ENCODE measurements around the gene HS1BP3.

Gene HS1BP3

DNA sequence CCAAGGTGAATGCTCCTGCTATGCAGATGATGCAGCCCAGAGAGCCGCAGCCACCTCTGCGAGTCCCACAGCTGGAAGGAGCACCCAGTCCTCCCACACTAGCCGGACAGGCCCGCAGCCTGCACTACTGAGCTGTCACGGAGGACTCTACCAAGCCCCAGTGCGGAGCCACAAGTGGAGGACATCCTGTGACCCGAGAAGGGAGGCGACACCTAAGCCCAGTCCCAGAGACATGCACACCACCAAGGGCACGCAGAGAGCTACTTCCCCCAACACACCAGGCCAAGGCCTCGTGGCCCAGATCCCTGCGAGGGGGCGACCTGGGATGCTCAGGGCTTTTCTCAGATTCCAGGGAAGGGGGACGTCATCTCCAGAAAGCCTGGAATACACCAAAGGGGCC, 12.9 kb downstream of the HS1BP3 start:
- TF ChIP-seq, protein P1, sequence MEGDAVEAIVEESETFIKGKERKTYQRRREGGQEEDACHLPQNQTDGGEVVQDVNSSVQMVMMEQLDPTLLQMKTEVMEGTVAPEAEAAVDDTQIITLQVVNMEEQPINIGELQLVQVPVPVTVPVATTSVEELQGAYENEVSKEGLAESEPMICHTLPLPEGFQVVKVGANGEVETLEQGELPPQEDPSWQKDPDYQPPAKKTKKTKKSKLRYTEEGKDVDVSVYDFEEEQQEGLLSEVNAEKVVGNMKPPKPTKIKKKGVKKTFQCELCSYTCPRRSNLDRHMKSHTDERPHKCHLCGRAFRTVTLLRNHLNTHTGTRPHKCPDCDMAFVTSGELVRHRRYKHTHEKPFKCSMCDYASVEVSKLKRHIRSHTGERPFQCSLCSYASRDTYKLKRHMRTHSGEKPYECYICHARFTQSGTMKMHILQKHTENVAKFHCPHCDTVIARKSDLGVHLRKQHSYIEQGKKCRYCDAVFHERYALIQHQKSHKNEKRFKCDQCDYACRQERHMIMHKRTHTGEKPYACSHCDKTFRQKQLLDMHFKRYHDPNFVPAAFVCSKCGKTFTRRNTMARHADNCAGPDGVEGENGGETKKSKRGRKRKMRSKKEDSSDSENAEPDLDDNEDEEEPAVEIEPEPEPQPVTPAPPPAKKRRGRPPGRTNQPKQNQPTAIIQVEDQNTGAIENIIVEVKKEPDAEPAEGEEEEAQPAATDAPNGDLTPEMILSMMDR (IDR thresholded peaks at IDR 0.05; ENCODE audit: insufficient read depth, low read depth, low read length, missing control alignments), result no peak
- no peak for DNase-seq (ENCODE audit: low read depth)
- no peak overlapping the region for H3K4me3 ChIP-seq (ENCODE audit: low read depth, low read length)

GRCh38 chr2:20637147-20637546, 13.8 kb downstream of the HS1BP3 start:
- TF ChIP-seq, protein P1 (IDR thresholded peaks at IDR 0.05; ENCODE audit: insufficient read depth, low read depth, low read length, missing control alignments), result no peak
- H3K4me3 ChIP-seq (ENCODE audit: low read depth, low read length), result no peak overlapping the region
- no peak for DNase-seq (ENCODE audit: low read depth)

DNA sequence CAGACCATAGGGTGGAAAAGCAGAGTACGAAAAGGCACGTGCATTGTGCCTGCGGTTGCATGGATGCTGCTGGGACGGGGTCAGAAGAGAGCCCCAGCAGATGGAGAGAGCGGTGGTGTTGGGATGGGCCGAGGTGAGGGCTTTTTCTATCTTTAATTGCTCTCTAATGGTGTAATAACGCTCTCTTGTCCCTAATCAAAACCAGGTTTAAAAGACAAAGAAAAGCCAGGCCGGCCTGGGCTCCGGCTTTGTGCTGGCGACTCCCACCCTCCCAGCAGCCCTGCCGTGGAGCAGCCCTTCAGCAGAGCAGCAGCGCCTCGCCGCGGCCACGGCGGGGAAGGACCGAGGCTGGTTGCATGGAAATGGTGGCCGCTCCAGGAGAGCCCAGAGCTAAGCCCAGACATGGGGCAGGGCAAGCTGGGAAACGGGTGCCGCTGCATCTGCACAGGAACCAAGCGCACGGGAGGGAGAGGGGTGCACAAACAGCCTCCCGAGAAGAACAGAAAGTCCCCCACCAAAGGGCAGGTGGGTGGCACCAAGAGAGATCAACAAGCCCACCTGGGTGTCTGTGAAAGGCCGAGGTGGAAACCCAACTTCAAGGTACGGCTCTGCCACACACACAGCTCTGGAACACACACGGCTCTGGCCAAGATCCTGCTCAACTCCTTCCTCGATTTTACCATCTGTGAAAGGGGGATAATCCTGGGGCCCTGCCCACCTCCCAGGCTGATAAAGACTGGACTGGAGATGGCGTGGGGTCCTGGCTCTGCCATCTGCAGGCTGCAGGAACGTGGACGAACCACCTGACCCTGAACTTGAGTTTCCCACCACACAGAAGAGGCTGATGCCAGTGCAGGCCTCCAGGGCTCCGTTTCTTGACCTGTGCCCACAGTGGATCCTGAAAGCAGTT, 15.0 kb downstream of the HS1BP3 start:
- TF ChIP-seq, protein P1 (IDR thresholded peaks at IDR 0.05; ENCODE audit: insufficient read depth, low read depth, low read length, missing control alignments), result peak; percentile 95
- H3K4me3 ChIP-seq (ENCODE audit: low read depth, low read length), result no peak overlapping the region
- DNase-seq (ENCODE audit: low read depth), result peak; percentile 84

GRCh38 chr2:20635113-20635510, 15.8 kb downstream of the HS1BP3 start:
- DNase-seq (ENCODE audit: low read depth), result no peak
- TF ChIP-seq, protein P1 (IDR thresholded peaks at IDR 0.05; ENCODE audit: insufficient read depth, low read depth, low read length, missing control alignments), result no peak

GRCh38 chr2:20634507-20635112, 16.3 kb downstream of the HS1BP3 start:
- TF ChIP-seq, protein P1 (IDR thresholded peaks at IDR 0.05; ENCODE audit: insufficient read depth, low read depth, low read length, missing control alignments), result no peak
- no peak overlapping the region for H3K4me3 ChIP-seq (ENCODE audit: low read depth, low read length)
- DNase-seq (ENCODE audit: low read depth), result no peak

More at GRCh38 chr2:20635113-20635510, 15.8 kb downstream of the HS1BP3 start:
- H3K4me3 ChIP-seq (ENCODE audit: low read depth, low read length), result no peak overlapping the region

- TF ChIP-seq, protein P1 (IDR thresholded peaks at IDR 0.05; ENCODE audit: insufficient read depth, low read depth, low read length, missing control alignments), result no peak
- no peak for DNase-seq (ENCODE audit: low read depth)
- H3K4me3 ChIP-seq (ENCODE audit: low read depth, low read length), result no peak overlapping the region
Measured at GRCh38 chr2:20633794-20634506, 16.9 kb downstream of the HS1BP3 start.

Data from GM12865 (cell line).